PC-9 (cell line): ENCODE measurements around the gene ERC2.

ENCODE experiments used
- CTCF ChIP-seq: fragments of 200-600 bp; sonication (generic); conservative IDR thresholded peaks from 2 replicates; pipeline ENCODE4 v1.6.1; 2017; ENCODE audit warnings: mixed run types, antibody characterized with exemption, mild to moderate bottlenecking, moderate library complexity
- EZH2 ChIP-seq: fragments of 200-600 bp; sonication (generic); IDR thresholded peaks from 2 replicates; pipeline ENCODE4 v1.8.0; 2017; ENCODE audit warnings: antibody characterized with exemption, low read depth

GRCh38 chr3:56398659-56399058 is 69.6 kb downstream of the ERC2 start:
- no peak for TF ChIP-seq CTCF
- no peak for TF ChIP-seq EZH2
